ENCODE measurements around the gene BSCL2. TPM values are rescaled to one million over a fixed set of nuclear protein-coding genes. Genes with fewer than 3 reads are reported as not detected.

The BSCL2 gene
- total RNA-seq, 1 donor from 2014 or later: 58.3 TPM

DNA sequence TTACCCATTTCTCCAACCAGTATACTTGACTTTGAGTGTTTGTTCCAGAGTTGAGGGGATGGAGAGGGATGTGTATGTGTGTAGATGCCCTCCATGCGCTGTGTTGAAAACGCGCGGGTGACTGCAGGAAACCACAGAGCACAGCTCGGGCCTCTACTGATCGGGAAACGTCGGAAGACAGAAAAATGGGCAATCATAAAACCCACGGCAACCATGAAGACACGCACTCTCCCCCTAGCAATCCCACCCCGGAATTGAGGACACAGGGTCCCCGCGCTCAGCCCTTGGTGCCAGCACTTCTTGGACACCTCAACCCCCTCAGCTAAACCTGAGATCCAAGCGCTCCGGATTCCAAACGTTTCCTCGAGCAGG lies 36.0 kb downstream of the BSCL2 start:
- TF ChIP-seq, protein P1, sequence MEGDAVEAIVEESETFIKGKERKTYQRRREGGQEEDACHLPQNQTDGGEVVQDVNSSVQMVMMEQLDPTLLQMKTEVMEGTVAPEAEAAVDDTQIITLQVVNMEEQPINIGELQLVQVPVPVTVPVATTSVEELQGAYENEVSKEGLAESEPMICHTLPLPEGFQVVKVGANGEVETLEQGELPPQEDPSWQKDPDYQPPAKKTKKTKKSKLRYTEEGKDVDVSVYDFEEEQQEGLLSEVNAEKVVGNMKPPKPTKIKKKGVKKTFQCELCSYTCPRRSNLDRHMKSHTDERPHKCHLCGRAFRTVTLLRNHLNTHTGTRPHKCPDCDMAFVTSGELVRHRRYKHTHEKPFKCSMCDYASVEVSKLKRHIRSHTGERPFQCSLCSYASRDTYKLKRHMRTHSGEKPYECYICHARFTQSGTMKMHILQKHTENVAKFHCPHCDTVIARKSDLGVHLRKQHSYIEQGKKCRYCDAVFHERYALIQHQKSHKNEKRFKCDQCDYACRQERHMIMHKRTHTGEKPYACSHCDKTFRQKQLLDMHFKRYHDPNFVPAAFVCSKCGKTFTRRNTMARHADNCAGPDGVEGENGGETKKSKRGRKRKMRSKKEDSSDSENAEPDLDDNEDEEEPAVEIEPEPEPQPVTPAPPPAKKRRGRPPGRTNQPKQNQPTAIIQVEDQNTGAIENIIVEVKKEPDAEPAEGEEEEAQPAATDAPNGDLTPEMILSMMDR (IDR thresholded peaks at IDR 0.05; ENCODE audit: unreplicated experiment): no peak
- peak overlapping the region; percentile 99 for H3K27ac Mint-ChIP-seq
- peaks cover 9% of the 10 kb centered on the region for H3K36me3 Mint-ChIP-seq
- peaks cover 29% of the 10 kb centered on the region for H3K4me1 Mint-ChIP-seq
- no peaks in the 10 kb centered on the region for H3K27me3 Mint-ChIP-seq (ENCODE audit: low read depth)
- H3K9me3 Mint-ChIP-seq: no peaks in the 10 kb centered on the region
- DNase-seq (ENCODE audit: low spot score in 2 of 2, unreplicated experiment in 2 of 2): no peak
- peak overlapping the region; percentile 100 for H3K4me3 Mint-ChIP-seq

DNA sequence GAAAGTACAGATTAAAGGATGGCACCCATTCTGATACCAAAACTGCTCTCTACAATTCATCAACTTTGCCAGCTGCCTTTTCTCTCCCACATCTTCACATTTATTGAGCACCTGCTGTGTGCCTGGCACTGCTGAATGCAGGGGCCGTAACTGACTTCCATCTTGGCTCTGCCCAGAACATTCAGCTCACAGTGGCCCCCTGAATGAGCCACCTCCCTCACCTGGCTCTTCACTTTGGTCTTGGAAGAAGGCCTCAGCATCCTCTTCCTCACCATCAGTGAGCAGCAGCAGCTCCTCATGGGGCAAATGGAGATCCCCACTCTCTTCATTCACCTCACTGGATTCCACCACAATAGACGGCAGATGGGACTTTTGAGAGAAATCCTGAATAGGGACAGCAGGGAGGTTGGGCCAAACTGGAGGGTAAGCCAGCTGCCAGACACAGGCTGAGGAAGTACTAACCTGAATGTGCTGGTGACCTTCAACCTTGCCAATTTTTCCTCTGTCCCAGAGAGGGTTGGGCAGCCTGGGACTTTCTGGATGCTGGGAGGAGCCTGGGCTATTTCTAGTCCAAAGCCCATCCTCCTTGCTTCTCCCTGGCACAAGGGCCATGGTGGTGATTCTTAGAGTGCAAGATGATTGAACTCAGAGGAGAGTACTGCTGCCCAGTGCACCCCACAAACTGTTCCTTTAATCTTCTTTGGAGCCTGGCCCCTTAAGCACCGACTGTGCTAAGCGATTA lies 37.6 kb downstream of the BSCL2 start:
- Mint-ChIP-seq H3K4me1 (peaks cover 32% of the 10 kb centered on the region), H3K9me3 (no peaks in the 10 kb centered on the region), H3K4me3 (no peak overlapping the region), H3K27ac (peak overlapping the region; percentile 79), H3K27me3 (ENCODE audit: low read depth) (no peaks in the 10 kb centered on the region), H3K36me3 (peaks cover 3% of the 10 kb centered on the region)
- no peak for DNase-seq (ENCODE audit: low spot score in 2 of 2, unreplicated experiment in 2 of 2)
- TF ChIP-seq, protein P1 (IDR thresholded peaks at IDR 0.05; ENCODE audit: unreplicated experiment): no peak

DNA sequence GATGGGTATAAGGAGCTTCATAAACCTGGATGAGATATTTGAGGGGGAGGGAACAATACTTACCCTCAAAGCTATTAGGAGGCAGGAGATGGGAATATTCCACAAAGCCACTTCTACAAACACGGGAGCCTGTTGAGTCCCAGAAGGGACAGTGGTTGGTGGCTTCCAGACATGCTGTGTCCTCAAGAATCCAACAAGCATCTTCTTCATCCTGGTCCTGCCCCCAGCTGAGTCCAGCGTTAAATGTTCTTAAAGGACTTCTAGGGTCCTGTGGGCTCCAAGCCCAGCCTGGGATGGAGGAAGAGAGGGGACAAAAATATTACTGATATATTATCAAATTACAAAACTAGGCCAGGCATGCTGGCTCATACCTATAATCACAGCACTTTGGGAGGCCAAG lies 39.8 kb downstream of the BSCL2 start:
- peaks cover 32% of the 10 kb centered on the region for H3K4me1 Mint-ChIP-seq
- peaks cover 5% of the 10 kb centered on the region for H3K36me3 Mint-ChIP-seq
- peak overlapping the region; percentile 96 for H3K4me3 Mint-ChIP-seq
- TF ChIP-seq, protein P1 (IDR thresholded peaks at IDR 0.05; ENCODE audit: unreplicated experiment): no peak
- no peak for DNase-seq (ENCODE audit: low spot score in 2 of 2, unreplicated experiment in 2 of 2)
- H3K27me3 Mint-ChIP-seq (ENCODE audit: low read depth): no peaks in the 10 kb centered on the region
- peak overlapping the region; percentile 97 for H3K27ac Mint-ChIP-seq
- no peaks in the 10 kb centered on the region for H3K9me3 Mint-ChIP-seq

DNA sequence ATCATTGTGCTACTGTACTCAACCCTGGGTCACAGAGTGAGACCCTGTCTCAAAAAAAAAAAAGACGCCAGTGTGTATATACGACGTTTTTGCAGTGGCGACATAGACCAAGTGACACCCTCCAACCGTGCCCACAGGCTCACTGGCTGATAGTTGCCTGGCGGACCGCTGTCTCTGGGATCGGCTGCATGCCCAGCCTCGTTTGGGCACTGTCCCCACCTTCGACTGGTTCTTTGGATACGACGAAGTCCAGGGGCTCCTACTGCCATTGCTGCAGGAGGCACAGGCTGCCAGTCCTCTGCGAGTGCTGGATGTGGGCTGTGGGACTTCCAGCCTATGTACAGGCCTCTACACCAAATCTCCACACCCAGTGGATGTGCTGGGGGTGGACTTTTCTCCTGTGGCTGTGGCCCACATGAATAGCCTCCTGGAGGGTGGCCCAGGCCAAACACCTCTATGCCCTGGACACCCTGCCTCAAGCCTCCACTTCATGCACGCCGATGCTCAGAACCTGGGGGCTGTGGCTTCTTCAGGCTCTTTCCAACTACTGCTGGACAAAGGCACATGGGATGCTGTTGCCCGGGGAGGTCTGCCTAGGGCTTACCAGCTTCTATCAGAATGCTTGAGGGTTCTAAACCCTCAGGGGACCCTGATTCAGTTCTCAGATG lies 40.8 kb downstream of the BSCL2 start:
- H3K4me1 Mint-ChIP-seq: peaks cover 27% of the 10 kb centered on the region
- no peaks in the 10 kb centered on the region for H3K9me3 Mint-ChIP-seq
- peak overlapping the region; percentile 97 for H3K27ac Mint-ChIP-seq

DNA sequence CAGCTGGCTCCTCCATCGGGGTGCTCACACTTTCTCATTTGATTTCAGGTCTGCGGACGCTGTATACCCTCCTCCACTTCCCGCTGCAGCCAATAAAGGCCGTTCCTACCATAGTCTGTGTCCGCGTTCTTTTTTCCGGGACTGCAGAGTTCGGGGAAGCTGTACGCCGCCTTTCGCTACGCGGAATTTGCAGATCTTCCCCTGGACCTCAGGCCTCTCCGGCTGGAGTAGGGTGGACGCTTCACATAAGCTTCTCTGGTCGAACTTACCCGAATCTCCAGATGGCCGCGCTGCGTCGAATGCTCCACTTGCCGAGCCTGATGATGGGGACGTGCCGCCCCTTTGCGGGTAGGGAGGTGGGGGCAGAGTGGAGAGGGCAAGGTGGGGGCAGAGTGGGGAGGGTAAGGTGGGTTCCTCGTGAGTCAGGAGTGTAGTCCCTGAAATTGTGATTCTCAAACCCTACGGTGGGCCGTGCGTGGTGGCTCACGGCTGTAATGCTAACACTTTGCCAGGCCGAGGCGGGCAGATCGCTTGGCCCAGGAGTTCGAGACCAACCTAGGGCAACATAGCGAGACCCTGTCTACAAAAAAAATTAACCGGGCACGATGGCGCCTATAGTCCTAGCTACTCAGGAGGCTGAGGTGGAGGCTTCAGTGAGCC lies 41.5 kb downstream of the BSCL2 start:
- H3K4me3 Mint-ChIP-seq: peak overlapping the region; percentile 96
- no peaks in the 10 kb centered on the region for H3K27me3 Mint-ChIP-seq (ENCODE audit: low read depth)
- peak overlapping the region; percentile 97 for H3K27ac Mint-ChIP-seq
- peaks cover 21% of the 10 kb centered on the region for H3K4me1 Mint-ChIP-seq
- TF ChIP-seq, protein P1 (IDR thresholded peaks at IDR 0.05; ENCODE audit: unreplicated experiment): no peak
- DNase-seq (ENCODE audit: low spot score in 2 of 2, unreplicated experiment in 2 of 2): no peak
- peaks cover 5% of the 10 kb centered on the region for H3K36me3 Mint-ChIP-seq
- no peaks in the 10 kb centered on the region for H3K9me3 Mint-ChIP-seq

More for the DNA sequence above, 40.8 kb downstream of the BSCL2 start:
- H3K36me3 Mint-ChIP-seq: peaks cover 5% of the 10 kb centered on the region
- peak overlapping the region; percentile 96 for H3K4me3 Mint-ChIP-seq
- TF ChIP-seq, protein P1 (IDR thresholded peaks at IDR 0.05; ENCODE audit: unreplicated experiment): no peak
- DNase-seq (ENCODE audit: low spot score in 2 of 2, unreplicated experiment in 2 of 2): no peak
- no peaks in the 10 kb centered on the region for H3K27me3 Mint-ChIP-seq (ENCODE audit: low read depth)
